WERI-Rb-1 (cell line): ENCODE measurements around the gene ZNF148.

Experiments
- DNase-seq: peaks from one replicate; pipeline ENCODE4 v3.0.0-alpha.2; 2020
- H3K27ac ChIP-seq: fragments of 250-450 bp; sonication (Bioruptor Pico); 2 replicates; pipeline ENCODE4 v1.5.1; 2020; ENCODE audit warnings: mild to moderate bottlenecking, moderate library complexity
- H3K27me3 ChIP-seq: fragments of 250-450 bp; sonication (Bioruptor Pico); 2 replicates; pipeline ENCODE4 v1.5.1; 2021; ENCODE audit warnings: mild to moderate bottlenecking, low read depth, moderate library complexity; ENCODE audit not compliant: insufficient read depth, severe bottlenecking
- H3K36me3 ChIP-seq: fragments of 250-450 bp; sonication (Bioruptor Pico); 2 replicates; pipeline ENCODE4 v1.5.1; 2020; ENCODE audit warnings: mild to moderate bottlenecking, moderate library complexity
- H3K4me3 ChIP-seq: 2 replicates; pipeline ENCODE4 v1.5.1; 2011; ENCODE audit warnings: low read depth, mild to moderate bottlenecking, control low read depth, low read length
- H3K9me3 ChIP-seq: fragments of 250-450 bp; sonication (Bioruptor Pico); 2 replicates; pipeline ENCODE4 v1.5.1; 2021; ENCODE audit warnings: mild to moderate bottlenecking, moderate library complexity; ENCODE audit not compliant: severe bottlenecking
- TF ChIP-seq, protein P1 (sequence below): IDR thresholded peaks from 2 replicates; pipeline ENCODE4 v1.5.1; 2011; ENCODE audit warnings: low read depth, mild to moderate bottlenecking, control low read depth, inconsistent platforms, low read length

Gene ZNF148, protein sequence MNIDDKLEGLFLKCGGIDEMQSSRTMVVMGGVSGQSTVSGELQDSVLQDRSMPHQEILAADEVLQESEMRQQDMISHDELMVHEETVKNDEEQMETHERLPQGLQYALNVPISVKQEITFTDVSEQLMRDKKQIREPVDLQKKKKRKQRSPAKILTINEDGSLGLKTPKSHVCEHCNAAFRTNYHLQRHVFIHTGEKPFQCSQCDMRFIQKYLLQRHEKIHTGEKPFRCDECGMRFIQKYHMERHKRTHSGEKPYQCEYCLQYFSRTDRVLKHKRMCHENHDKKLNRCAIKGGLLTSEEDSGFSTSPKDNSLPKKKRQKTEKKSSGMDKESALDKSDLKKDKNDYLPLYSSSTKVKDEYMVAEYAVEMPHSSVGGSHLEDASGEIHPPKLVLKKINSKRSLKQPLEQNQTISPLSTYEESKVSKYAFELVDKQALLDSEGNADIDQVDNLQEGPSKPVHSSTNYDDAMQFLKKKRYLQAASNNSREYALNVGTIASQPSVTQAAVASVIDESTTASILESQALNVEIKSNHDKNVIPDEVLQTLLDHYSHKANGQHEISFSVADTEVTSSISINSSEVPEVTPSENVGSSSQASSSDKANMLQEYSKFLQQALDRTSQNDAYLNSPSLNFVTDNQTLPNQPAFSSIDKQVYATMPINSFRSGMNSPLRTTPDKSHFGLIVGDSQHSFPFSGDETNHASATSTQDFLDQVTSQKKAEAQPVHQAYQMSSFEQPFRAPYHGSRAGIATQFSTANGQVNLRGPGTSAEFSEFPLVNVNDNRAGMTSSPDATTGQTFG

DNA sequence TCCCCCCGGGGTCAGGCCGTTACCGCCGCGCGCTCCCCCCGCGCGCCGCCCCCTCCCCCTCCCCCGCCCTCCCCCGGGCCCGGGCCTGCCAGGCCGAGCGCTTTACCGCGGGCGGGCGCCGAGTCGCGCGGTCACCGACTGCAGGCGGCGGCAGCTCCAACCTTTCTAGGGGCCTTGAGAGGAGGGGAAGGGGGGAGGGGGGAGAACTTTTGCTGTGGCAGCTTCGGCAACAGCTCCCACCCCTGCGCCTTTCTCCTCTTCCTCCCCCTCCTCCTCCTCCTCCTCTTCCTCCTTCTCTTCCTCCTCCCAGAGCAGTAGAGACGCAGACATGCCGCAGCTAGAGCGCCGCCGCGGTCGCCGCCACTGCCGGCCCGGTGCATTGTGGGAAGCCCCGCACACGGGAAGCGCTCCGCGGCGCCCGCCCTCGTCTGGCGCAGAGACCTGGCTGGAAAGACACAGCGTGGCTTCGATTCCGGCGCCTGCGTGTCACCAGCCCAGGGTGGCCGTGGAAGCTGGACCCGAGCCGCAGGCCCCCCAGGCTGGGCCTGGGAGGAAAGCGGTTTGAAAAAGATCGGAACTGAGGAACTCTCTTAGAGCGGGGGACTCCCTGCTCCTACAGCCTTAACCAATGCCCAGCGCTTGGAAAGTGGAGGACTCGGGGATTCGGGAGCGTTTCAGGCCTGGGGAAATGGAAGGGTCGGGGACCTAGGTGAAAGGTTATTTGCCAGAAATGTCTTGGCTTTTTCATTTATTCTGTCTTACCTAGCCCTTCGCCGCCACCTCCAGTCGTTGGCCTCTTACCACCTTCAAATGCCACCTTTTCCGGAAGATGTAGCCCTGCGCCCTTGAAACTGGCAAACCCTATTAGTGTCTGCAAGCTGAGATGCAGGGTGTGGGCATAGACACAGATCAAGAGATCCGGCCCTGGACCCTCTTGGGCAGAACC lies at the start of gene ZNF148:
ZNF148 (minus strand) TSS at position 330 of the 946 bp plus-strand sequence. CDS start 61,685 bp downstream, outside the sequence.
- peak within 1 kb of the TSS; percentile 62 for H3K4me3 ChIP-seq
- H3K9me3 ChIP-seq: no peaks in the 10 kb centered on the region
- H3K27me3 ChIP-seq: no peaks in the 10 kb centered on the region
- TF ChIP-seq, protein P1, sequence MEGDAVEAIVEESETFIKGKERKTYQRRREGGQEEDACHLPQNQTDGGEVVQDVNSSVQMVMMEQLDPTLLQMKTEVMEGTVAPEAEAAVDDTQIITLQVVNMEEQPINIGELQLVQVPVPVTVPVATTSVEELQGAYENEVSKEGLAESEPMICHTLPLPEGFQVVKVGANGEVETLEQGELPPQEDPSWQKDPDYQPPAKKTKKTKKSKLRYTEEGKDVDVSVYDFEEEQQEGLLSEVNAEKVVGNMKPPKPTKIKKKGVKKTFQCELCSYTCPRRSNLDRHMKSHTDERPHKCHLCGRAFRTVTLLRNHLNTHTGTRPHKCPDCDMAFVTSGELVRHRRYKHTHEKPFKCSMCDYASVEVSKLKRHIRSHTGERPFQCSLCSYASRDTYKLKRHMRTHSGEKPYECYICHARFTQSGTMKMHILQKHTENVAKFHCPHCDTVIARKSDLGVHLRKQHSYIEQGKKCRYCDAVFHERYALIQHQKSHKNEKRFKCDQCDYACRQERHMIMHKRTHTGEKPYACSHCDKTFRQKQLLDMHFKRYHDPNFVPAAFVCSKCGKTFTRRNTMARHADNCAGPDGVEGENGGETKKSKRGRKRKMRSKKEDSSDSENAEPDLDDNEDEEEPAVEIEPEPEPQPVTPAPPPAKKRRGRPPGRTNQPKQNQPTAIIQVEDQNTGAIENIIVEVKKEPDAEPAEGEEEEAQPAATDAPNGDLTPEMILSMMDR: no peak
- peaks cover 16% of the 10 kb centered on the region for H3K36me3 ChIP-seq
- peak within 1 kb of the TSS; percentile 93 for H3K27ac ChIP-seq
- DNase-seq: peak; percentile 90

DNA sequence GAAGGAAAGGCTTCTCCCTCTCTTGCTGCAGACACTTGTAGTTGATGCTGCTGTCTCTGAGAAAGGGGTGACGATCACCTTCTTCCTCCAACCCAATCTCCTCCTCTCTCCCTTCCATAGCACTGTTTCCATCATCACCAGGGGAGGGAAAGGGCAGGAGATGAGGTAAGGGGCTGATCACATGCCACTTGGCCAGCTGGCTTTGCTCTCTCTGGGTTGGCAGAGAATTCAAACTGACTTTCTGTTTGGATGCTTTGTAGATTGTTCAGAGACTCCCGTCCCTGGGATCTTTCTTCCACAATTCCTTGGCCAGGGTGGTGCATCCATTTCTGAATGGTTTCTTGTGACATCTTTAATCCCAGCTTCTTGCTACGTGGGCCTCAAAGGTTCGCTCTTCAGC lies 43.2 kb upstream of the ZNF148 start:
- Histone ChIP-seq H3K9me3 (no peaks in the 10 kb centered on the region), H3K27me3 (no peaks in the 10 kb centered on the region), H3K4me3 (no peak overlapping the region), H3K27ac (no peak overlapping the region), H3K36me3 (no peaks in the 10 kb centered on the region)
- TF ChIP-seq, protein P1: no peak
- no peak for DNase-seq

DNA sequence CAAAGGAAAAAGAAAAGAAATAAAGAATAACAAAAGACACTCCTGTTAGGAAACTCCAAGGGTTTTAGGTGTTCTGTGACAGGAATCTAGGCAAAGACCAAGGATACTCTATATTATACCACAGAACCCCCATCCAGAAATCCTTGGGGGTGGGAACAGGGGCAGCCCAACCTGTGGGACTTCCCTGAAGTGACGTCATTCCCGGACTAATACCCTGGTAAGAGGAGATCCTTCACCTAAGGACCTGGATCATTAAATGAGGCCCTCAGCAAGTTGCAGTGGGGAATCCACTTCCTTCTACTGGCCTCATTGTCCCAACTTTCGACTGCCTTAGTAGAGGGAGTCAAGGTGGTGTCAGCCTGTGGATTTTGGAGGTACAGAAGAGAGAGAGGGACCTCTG lies 41.1 kb upstream of the ZNF148 start:
- no peaks in the 10 kb centered on the region for H3K27me3 ChIP-seq
- H3K27ac ChIP-seq: no peak overlapping the region
- no peaks in the 10 kb centered on the region for H3K9me3 ChIP-seq
- no peak for DNase-seq
- no peaks in the 10 kb centered on the region for H3K36me3 ChIP-seq
- no peak overlapping the region for H3K4me3 ChIP-seq
- TF ChIP-seq, protein P1: no peak

DNA sequence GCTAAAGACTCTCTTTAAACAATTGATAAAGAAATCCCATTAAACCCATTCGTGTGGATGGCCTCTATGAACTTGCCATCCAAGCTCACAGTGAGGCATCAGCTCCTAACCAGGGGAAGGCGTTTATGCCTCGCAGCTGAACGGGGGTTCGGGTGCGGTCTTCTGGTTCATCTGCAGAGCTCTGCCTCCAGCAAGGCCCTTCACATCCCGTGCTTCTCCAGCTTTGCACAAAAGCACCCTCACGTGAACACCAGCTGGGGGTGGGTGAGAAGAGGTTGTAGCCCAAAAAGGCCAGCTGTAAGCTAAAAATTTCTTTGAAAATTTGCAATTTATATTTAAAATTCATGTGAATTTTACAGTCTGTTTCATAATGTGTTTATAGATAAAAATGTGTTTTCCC lies 39.5 kb upstream of the ZNF148 start:
- TF ChIP-seq, protein P1: no peak
- Histone ChIP-seq H3K9me3 (no peaks in the 10 kb centered on the region), H3K27ac (no peak overlapping the region), H3K27me3 (no peaks in the 10 kb centered on the region), H3K36me3 (no peaks in the 10 kb centered on the region), H3K4me3 (no peak overlapping the region)
- no peak for DNase-seq

DNA sequence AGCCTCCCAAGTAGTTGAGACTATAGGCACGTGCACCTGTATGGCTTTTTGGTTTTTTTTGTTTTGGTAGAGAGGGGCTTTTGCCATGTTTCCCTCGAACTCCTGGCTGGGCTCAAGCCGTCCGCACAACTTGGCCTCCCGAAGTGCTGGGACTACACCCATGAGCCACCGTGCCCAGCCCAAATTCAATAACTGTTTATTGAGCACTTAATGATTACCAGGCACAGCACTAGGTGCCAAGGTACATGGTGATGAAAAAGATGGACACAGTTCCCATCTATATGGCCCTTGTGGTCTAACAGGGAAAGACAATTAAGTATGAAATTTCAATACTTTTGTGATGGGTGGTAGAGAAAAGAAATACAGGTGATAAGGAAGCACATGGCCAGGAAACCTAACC lies 35.8 kb upstream of the ZNF148 start:
- Histone ChIP-seq H3K9me3 (no peaks in the 10 kb centered on the region), H3K4me3 (no peak overlapping the region), H3K36me3 (no peaks in the 10 kb centered on the region), H3K27ac (no peak overlapping the region), H3K27me3 (no peaks in the 10 kb centered on the region)
- TF ChIP-seq, protein P1: no peak
- DNase-seq: no peak
